GM21390 (cell line): ENCODE data around the gene LRRC52.

Experiments used
- ATAC-seq: cut with Tn5 transposase; IDR thresholded peaks from one replicate; pipeline ENCODE4 v1.9.1; 2021; ENCODE audit not compliant: unreplicated experiment

Gene LRRC52

GRCh38 chr1:165537356-165538109 is 6.3 kb upstream of the LRRC52 start:
- no peak for ATAC-seq

- ATAC-seq = no peak
Measured at GRCh38 chr1:165539306-165539705, 4.5 kb upstream of the LRRC52 start.

- no peak for ATAC-seq
Measured at GRCh38 chr1:165539908-165540307, 3.9 kb upstream of the LRRC52 start.

- no peak for ATAC-seq
Measured at GRCh38 chr1:165542015-165542631, 1.7 kb upstream of the LRRC52 start.

- no peak for ATAC-seq
Measured at GRCh38 chr1:165542647-165543046, 1.2 kb upstream of the LRRC52 start.

- ATAC-seq = no peak
Measured at GRCh38 chr1:165544996-165545395, 1.2 kb downstream of the LRRC52 start.

- no peak for ATAC-seq
Measured at GRCh38 chr1:165545974-165546373, 2.2 kb downstream of the LRRC52 start.

- no peak for ATAC-seq
Measured at GRCh38 chr1:165549973-165550372, 6.2 kb downstream of the LRRC52 start.

GRCh38 chr1:165551469-165551868 is 7.7 kb downstream of the LRRC52 start:
- no peak for ATAC-seq

- no peak for ATAC-seq
Measured at GRCh38 chr1:165560883-165561656, 17.3 kb downstream of the LRRC52 start.

GRCh38 chr1:165562571-165562970 is 18.8 kb downstream of the LRRC52 start:
- ATAC-seq = no peak

- ATAC-seq = no peak
Measured at GRCh38 chr1:165563551-165563950, 19.8 kb downstream of the LRRC52 start.

GRCh38 chr1:165564561-165564960 is 20.8 kb downstream of the LRRC52 start:
- no peak for ATAC-seq

GRCh38 chr1:165565751-165566490 is 22.1 kb downstream of the LRRC52 start:
- no peak for ATAC-seq

- ATAC-seq = no peak
Measured at GRCh38 chr1:165570078-165570477, 26.3 kb downstream of the LRRC52 start.

- no peak for ATAC-seq
Measured at GRCh38 chr1:165573787-165574186, 30.0 kb downstream of the LRRC52 start.

GRCh38 chr1:165574295-165574694 is 30.5 kb downstream of the LRRC52 start:
- ATAC-seq = no peak

- ATAC-seq = no peak
Measured at GRCh38 chr1:165575468-165576099, 31.8 kb downstream of the LRRC52 start.

- no peak for ATAC-seq
Measured at GRCh38 chr1:165576536-165576935, 32.7 kb downstream of the LRRC52 start.

- ATAC-seq = no peak
Measured at GRCh38 chr1:165577707-165578106, 33.9 kb downstream of the LRRC52 start.
